A673 (cell line): ENCODE measurements around the gene APBB3. TPM values are rescaled to one million over a fixed set of nuclear protein-coding genes. Genes with fewer than 3 reads are reported as not detected.

ENCODE experiments used
- BruUV-seq: library from RNA; stranded (reverse); fragments of 400-500 nt; replicated peaks from 2 replicates; lab custom pipeline; 2021; lab: Mats Ljungman, UMichigan
- CTCF ChIA-PET: fragments of 300-600 bp; sonication (Branson Sonifier 250); formaldehyde crosslinking; loops from one replicate; lab custom pipeline; 2022; ENCODE audit warnings: antibody characterized with exemption; lab: Charles Lee
- POLR2A ChIA-PET: fragments of 300-600 bp; sonication (Branson Sonifier 250); formaldehyde crosslinking; loops from one replicate; lab custom pipeline; 2022; ENCODE audit warnings: antibody characterized with exemption; ENCODE audit not compliant: low non-redundant PET; lab: Charles Lee
- DNase-seq: peaks from one replicate; pipeline ENCODE4 v3.0.0-alpha.2; 2015; ENCODE audit warnings: low spot score
- H3K27ac ChIP-seq: fragments of 200-600 bp; sonication (generic); 2 replicates; pipeline ENCODE4 v1.5.1; 2016; ENCODE audit warnings: mixed run types, low read depth, mild to moderate bottlenecking, mixed read lengths, antibody characterized with exemption, low read length; ENCODE audit not compliant: poor library complexity, severe bottlenecking
- H3K27me3 ChIP-seq: fragments of 200-600 bp; sonication (generic); replicated peaks from 2 replicates; pipeline ENCODE4 v1.6.1; 2017; ENCODE audit warnings: mixed run types, low read depth, mild to moderate bottlenecking, mixed read lengths, antibody characterized with exemption, low read length; ENCODE audit not compliant: insufficient read depth, poor library complexity
- H3K36me3 ChIP-seq: fragments of 200-600 bp; sonication (generic); 2 replicates; pipeline ENCODE4 v1.6.1; 2016; ENCODE audit warnings: mixed run types, mild to moderate bottlenecking, mixed read lengths, antibody characterized with exemption, low read length; ENCODE audit not compliant: insufficient read depth, poor library complexity, severe bottlenecking
- H3K4me1 ChIP-seq: fragments of 200-600 bp; sonication (generic); 2 replicates; pipeline ENCODE4 v1.6.1; 2017; ENCODE audit warnings: mixed run types, mild to moderate bottlenecking, mixed read lengths, antibody characterized with exemption, low read length; ENCODE audit not compliant: insufficient read depth, poor library complexity, severe bottlenecking
- H3K4me3 ChIP-seq: fragments of 200-600 bp; sonication (generic); 2 replicates; pipeline ENCODE4 v1.5.1; 2016; ENCODE audit warnings: low read depth, mixed run types, mild to moderate bottlenecking, mixed read lengths, low read length; ENCODE audit not compliant: poor library complexity, severe bottlenecking
- H3K9me3 ChIP-seq: fragments of 200-600 bp; sonication (generic); 2 replicates; pipeline ENCODE4 v1.6.1; 2016; ENCODE audit warnings: mixed run types, low read depth, mild to moderate bottlenecking, mixed read lengths, antibody characterized with exemption, low read length; ENCODE audit not compliant: poor library complexity, severe bottlenecking
- CTCF ChIP-seq: fragments of 300-800, 200-600 bp; sonication (generic); conservative IDR thresholded peaks from 2 replicates; pipeline ENCODE4 v1.5.1; 2017; ENCODE audit warnings: low read depth, mild to moderate bottlenecking, antibody characterized with exemption, low read length, moderate library complexity, mixed read lengths
- EZH2 ChIP-seq: fragments of 200-600 bp; sonication (generic); IDR thresholded peaks from 2 replicates; pipeline ENCODE4 v1.6.1; 2017; ENCODE audit warnings: borderline replicate concordance, low read depth, mild to moderate bottlenecking, mixed read lengths, antibody characterized with exemption, low read length; ENCODE audit not compliant: poor library complexity, severe bottlenecking
- intact Hi-C: fragments of 100-400 bp; cut with micrococcal nuclease; formaldehyde crosslinking; loops from one replicate; pipeline ENCODE4 v1.10.0; 2022; ENCODE audit not compliant: unreplicated experiment
- total RNA-seq: library from RNA; stranded (reverse); gene quantifications from 2 replicates; pipeline ENCODE4 v1.2.3, GENCODE V29; 2021

APBB3 gene
- total RNA-seq, 1 experiment from 2014 or later = 27.8 TPM

- ChIA-PET POLR2A (no interaction called here), CTCF (interaction anchor here (0.6 kb wide), 1 partner anchor 1959 kb away, joined by 4 read pairs; no protein-coding TSS in a partner anchor)
- no peaks in the 10 kb centered on the region for H3K9me3 ChIP-seq
- peaks cover 21% of the 10 kb centered on the region for H3K36me3 ChIP-seq
- intact Hi-C loops = no loop called here
- DNase-seq = no peak
- no peak for TF ChIP-seq CTCF
- TF ChIP-seq EZH2 = no peak
- H3K4me1 ChIP-seq = peaks cover 7% of the 10 kb centered on the region
- H3K27ac ChIP-seq = no peak overlapping the region
- H3K27me3 ChIP-seq = no peaks in the 10 kb centered on the region
- no TSS peak for BruUV-seq
- H3K4me3 ChIP-seq = no peak overlapping the region
Observed at GRCh38 chr5:140570058-140570457, 5.7 kb upstream of the APBB3 start.

- H3K4me1 ChIP-seq = peaks cover 7% of the 10 kb centered on the region
- ChIA-PET CTCF (no interaction called here), POLR2A (no interaction called here)
- H3K27me3 ChIP-seq = no peaks in the 10 kb centered on the region
- no peaks in the 10 kb centered on the region for H3K9me3 ChIP-seq
- TF ChIP-seq CTCF (no peak), EZH2 (no peak)
- DNase-seq = no peak
- BruUV-seq = no TSS peak
- peaks cover 21% of the 10 kb centered on the region for H3K36me3 ChIP-seq
- H3K27ac ChIP-seq = peak overlapping the region; percentile 1
- intact Hi-C loops = no loop called here
- H3K4me3 ChIP-seq = no peak overlapping the region
Observed at GRCh38 chr5:140569197-140569596, 4.8 kb upstream of the APBB3 start.

GRCh38 chr5:140568443-140569063, 4.2 kb upstream of the APBB3 start:
- Histone ChIP-seq H3K27me3 (no peaks in the 10 kb centered on the region), H3K36me3 (peaks cover 21% of the 10 kb centered on the region), H3K9me3 (no peaks in the 10 kb centered on the region), H3K4me1 (peaks cover 10% of the 10 kb centered on the region), H3K27ac (no peak overlapping the region), H3K4me3 (no peak overlapping the region)
- ChIA-PET POLR2A (no interaction called here), CTCF (no interaction called here)
- BruUV-seq = no TSS peak
- intact Hi-C loops = no loop called here
- DNase-seq = no peak
- TF ChIP-seq EZH2 = no peak

- no peak overlapping the region for H3K27ac ChIP-seq
- H3K36me3 ChIP-seq = peaks cover 21% of the 10 kb centered on the region
- no peak overlapping the region for H3K4me3 ChIP-seq
- no TSS peak for BruUV-seq
- no peaks in the 10 kb centered on the region for H3K9me3 ChIP-seq
- intact Hi-C loops = no loop called here
- CTCF ChIA-PET = no interaction called here
- TF ChIP-seq EZH2 = no peak
- TF ChIP-seq CTCF = no peak
- no peak for DNase-seq
- POLR2A ChIA-PET = no interaction called here
- no peaks in the 10 kb centered on the region for H3K27me3 ChIP-seq
- peaks cover 15% of the 10 kb centered on the region for H3K4me1 ChIP-seq
Observed at GRCh38 chr5:140567871-140568270, 3.5 kb upstream of the APBB3 start.
